Loucy (cell line): ENCODE results near the gene TOMM70.

ENCODE experiments used
- EZH2phosphoT487 ChIP-seq: fragments of 200-600 bp; IDR thresholded peaks from 2 replicates; pipeline ENCODE4 v1.6.1; 2018; ENCODE audit warnings: antibody characterized with exemption, mild to moderate bottlenecking, moderate library complexity, borderline replicate concordance
- TF ChIP-seq, protein P1 (sequence below): fragments of 200-600 bp; sonication (generic); conservative IDR thresholded peaks from 2 replicates; pipeline ENCODE4 v1.5.1; 2014; ENCODE audit warnings: mild to moderate bottlenecking, antibody characterized with exemption, low read length

DNA sequence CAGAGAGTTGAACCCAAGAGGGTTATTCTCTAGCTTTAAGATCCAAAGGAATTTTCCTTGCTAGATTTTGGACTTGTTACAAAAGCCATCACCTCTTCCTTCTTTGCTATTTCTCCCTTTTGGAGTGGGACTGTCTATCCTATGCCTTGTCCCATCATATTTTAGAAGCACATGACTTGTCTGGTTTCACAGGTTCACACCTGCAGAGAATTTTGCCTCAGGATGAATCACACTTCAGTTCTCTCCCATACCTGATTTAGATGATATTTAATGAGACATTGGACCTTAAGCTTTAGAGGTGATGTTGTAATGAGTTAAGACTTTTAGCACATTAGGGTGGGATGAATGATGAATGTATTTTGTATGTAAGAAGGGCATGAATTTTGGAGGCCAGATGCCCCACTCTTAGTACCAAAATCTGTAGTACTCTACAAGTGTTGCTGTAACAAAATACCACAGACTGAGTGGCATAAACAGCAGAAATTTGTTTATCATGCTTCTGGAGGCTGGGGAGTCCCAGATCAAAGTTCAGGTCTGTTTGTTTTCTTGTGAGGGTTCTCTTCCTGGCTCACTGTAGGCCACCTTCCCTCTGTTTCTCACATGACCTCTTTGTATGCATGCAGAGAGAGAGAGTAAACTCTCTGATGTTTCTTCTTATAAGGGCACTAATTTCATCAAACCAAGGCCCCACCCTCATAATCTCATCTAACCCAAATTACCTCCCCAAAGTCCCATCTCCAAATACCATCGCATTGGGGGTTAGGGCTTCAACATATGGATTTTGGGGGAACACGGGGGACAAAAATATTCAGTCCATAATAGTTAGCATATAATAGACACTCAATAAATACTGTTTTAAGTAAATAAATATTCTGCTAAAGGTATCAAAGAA lies 10.4 kb upstream of the TOMM70 start:
- TF ChIP-seq, protein P1, sequence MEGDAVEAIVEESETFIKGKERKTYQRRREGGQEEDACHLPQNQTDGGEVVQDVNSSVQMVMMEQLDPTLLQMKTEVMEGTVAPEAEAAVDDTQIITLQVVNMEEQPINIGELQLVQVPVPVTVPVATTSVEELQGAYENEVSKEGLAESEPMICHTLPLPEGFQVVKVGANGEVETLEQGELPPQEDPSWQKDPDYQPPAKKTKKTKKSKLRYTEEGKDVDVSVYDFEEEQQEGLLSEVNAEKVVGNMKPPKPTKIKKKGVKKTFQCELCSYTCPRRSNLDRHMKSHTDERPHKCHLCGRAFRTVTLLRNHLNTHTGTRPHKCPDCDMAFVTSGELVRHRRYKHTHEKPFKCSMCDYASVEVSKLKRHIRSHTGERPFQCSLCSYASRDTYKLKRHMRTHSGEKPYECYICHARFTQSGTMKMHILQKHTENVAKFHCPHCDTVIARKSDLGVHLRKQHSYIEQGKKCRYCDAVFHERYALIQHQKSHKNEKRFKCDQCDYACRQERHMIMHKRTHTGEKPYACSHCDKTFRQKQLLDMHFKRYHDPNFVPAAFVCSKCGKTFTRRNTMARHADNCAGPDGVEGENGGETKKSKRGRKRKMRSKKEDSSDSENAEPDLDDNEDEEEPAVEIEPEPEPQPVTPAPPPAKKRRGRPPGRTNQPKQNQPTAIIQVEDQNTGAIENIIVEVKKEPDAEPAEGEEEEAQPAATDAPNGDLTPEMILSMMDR: no peak
- no peak for TF ChIP-seq EZH2phosphoT487
